Measurements from ENCODE around the gene MAD2L2.

The MAD2L2 gene

DNA sequence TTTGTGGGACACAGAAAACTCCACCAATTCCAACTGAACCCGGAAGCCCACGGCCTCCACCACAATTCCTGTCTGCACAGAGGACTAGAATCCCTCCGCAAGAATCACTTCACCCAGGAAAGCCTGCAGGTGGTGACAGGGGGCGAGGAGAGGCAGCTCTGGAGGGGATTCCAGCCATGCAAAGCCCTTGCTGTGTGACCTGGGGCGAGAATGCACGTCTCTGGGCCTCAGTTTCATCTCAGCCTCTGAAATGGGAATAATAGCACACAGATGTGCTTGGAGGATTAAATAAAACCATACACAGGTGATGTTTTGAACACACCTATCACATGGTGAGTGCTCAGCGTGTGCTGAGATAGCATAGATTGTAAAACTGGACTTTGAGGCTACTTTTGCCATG lies 40.8 kb downstream of the MAD2L2 start:
- no peak for DNase-seq (ENCODE audit: low read depth)
- TF ChIP-seq, protein P1, sequence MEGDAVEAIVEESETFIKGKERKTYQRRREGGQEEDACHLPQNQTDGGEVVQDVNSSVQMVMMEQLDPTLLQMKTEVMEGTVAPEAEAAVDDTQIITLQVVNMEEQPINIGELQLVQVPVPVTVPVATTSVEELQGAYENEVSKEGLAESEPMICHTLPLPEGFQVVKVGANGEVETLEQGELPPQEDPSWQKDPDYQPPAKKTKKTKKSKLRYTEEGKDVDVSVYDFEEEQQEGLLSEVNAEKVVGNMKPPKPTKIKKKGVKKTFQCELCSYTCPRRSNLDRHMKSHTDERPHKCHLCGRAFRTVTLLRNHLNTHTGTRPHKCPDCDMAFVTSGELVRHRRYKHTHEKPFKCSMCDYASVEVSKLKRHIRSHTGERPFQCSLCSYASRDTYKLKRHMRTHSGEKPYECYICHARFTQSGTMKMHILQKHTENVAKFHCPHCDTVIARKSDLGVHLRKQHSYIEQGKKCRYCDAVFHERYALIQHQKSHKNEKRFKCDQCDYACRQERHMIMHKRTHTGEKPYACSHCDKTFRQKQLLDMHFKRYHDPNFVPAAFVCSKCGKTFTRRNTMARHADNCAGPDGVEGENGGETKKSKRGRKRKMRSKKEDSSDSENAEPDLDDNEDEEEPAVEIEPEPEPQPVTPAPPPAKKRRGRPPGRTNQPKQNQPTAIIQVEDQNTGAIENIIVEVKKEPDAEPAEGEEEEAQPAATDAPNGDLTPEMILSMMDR (IDR thresholded peaks at IDR 0.05; ENCODE audit: low read length, missing control alignments): no peak
- H3K4me3 ChIP-seq (replicated peaks; ENCODE audit: low read depth, low read length): no peak overlapping the region

DNA sequence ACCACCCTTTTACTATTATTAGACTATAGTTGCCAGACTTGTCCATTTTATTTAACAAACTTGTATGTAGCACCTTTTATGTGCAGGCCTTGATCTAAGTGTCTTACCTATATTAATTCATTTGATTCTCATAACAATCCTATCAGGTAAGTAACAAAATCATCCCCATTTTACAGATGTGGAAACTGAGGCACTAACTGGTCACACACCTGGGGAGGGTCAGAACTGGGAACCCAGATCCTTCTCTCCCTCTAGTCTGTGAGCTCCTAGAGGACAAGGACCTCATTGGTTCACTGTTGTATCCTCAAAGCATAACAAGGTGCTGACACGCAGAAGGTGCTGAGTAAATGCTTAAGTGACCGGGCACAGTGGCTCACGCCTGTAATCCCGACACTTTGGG lies 41.6 kb downstream of the MAD2L2 start:
- no peak for DNase-seq (ENCODE audit: low read depth)
- TF ChIP-seq, protein P1 (IDR thresholded peaks at IDR 0.05; ENCODE audit: low read length, missing control alignments): no peak
- no peak overlapping the region for H3K4me3 ChIP-seq (replicated peaks; ENCODE audit: low read depth, low read length)

DNA sequence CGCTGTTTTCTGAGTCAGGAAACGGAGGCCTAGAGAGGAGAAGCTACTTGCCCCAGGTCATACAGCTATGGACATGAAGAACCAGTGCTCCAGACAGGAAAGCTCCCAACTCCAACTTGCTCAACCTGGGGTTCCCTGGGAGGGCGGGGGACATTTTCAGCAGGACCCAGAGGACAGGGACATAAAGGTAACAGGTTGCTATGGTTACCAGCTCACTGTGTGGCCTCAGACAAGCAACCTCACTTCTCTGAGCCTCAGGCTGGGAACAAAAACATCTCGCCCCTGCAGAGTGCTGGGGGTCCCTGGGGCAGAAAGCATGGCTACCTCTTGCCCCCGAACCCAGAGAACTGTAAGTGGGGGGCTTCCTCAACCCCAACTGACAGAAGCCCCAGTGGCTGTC lies 42.8 kb downstream of the MAD2L2 start:
- TF ChIP-seq, protein P1 (IDR thresholded peaks at IDR 0.05; ENCODE audit: low read length, missing control alignments): no peak
- H3K4me3 ChIP-seq (replicated peaks; ENCODE audit: low read depth, low read length): no peak overlapping the region
- no peak for DNase-seq (ENCODE audit: low read depth)

DNA sequence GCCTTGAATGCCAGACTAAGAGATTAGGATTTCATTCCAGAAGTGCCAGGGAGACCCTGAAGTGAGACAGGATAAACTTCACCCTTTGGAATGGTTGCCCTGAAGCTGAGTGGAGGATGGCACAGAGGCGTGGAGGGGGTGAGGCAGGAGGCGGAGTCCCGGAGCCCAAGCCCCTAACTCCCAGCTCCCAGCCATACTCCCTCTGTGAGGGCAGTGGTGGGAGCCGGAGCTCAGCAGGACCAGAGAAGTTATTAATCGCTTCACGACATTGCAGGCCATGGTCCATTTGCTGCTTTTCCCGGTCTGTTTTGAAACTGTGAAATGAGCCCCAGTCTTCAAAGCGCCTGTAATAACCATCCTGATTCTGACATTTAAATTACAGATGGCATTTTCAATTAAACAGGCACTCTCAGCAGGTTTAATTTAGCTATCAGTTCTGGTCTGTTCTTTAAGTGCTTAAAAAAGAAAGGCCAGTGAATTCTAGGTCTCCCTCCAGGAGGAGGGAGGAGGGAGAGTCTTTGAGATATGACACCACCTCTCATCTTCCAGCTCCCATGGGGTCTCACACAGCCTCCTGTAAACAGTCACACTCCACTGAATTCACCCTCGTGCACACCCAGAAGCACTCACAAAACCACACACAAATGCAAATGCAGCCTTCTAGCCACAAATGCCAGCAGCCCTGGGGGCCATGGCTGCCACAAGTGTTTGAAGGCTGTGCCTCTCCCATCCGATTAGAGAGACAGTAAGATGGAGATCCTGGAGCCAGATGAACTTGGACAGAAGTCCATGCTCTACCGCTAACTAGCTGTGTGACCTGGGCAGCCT lies 46.4 kb downstream of the MAD2L2 start:
- TF ChIP-seq, protein P1 (IDR thresholded peaks at IDR 0.05; ENCODE audit: low read length, missing control alignments): no peak
- no peak overlapping the region for H3K4me3 ChIP-seq (replicated peaks; ENCODE audit: low read depth, low read length)
- no peak for DNase-seq (ENCODE audit: low read depth)

DNA sequence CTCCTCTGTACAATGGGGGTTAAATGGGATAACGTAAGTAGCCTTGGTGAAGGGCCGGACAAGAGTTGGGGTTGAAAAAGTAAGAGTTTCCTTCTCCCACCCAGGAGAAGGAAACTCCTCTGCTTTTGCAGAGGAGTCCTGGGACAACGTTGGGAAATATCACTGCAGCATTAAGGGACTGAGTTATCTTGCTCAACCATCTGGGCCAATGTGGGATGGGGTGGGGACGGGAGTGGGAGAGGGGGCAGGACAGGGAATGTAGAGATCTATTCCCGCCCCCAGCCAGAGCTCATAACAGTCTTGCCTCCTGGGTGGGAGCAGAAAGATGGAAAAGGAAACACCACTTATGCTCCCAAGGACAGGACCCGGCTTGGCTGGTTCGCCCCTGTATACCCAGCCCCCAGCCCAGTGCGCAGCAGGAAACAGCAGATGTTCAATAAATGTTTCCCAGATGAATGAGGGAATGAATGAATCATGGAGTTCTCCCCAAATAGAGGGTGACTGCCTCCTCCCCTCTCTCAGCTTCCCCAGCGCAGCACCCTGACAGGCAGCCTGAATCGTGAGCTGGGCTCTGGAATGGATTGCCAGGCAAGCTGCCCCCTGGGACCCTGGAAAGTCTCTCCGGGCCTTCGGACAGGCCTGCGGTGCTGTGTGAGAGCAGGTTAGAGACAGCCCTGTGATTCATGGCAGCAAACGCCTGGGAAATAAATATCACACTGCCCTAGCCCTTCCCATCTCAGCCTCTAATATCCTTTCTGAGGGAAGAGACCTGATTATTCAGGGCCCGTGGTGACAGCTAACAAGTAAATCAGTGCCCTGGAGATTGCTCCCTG lies 51.5 kb downstream of the MAD2L2 start:
- TF ChIP-seq, protein P1 (IDR thresholded peaks at IDR 0.05; ENCODE audit: low read length, missing control alignments): no peak
- no peak for DNase-seq (ENCODE audit: low read depth)
- no peak overlapping the region for H3K4me3 ChIP-seq (replicated peaks; ENCODE audit: low read depth, low read length)

DNA sequence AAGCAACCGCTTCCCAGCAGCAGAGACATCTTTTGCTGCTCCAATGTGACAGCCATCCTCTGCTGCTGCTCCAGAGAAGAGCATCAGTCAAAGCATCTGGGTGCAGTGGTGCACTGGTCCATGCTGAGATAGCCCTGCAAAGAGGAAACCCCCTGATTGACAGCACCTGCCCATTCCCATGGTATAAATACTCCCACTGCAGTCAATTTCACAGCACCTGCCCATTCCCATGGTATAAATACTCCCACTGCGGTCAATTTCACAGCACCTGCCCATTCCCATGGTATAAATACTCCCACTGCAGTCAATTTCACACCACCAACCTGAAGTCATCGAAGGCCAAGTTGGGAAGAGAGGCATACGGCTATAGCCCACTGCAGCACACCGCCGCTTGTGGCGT lies 52.2 kb downstream of the MAD2L2 start:
- TF ChIP-seq, protein P1 (IDR thresholded peaks at IDR 0.05; ENCODE audit: low read length, missing control alignments): no peak
- no peak for DNase-seq (ENCODE audit: low read depth)
- no peak overlapping the region for H3K4me3 ChIP-seq (replicated peaks; ENCODE audit: low read depth, low read length)

Measured in fibroblast of pulmonary artery (primary cell).